Neural progenitor cell (in vitro differentiated cells): ENCODE data around the gene FGD2.

ENCODE experiments used
- EZH2 ChIP-seq: fragments of 200-600 bp; sonication (generic); IDR thresholded peaks from 2 replicates; pipeline ENCODE4 v1.6.1; 2017; ENCODE audit warnings: antibody characterized with exemption, mild to moderate bottlenecking, moderate library complexity
- EZH2phosphoT487 ChIP-seq: fragments of 200-600 bp; sonication (generic); IDR thresholded peaks from 2 replicates; pipeline ENCODE4 v1.6.1; 2017; ENCODE audit warnings: antibody characterized with exemption
- TF ChIP-seq, protein P1 (sequence below): fragments of 200-600 bp; sonication (generic); IDR thresholded peaks from 2 replicates; pipeline ENCODE4 v1.5.1; 2017; ENCODE audit warnings: antibody characterized with exemption, mild to moderate bottlenecking

DNA sequence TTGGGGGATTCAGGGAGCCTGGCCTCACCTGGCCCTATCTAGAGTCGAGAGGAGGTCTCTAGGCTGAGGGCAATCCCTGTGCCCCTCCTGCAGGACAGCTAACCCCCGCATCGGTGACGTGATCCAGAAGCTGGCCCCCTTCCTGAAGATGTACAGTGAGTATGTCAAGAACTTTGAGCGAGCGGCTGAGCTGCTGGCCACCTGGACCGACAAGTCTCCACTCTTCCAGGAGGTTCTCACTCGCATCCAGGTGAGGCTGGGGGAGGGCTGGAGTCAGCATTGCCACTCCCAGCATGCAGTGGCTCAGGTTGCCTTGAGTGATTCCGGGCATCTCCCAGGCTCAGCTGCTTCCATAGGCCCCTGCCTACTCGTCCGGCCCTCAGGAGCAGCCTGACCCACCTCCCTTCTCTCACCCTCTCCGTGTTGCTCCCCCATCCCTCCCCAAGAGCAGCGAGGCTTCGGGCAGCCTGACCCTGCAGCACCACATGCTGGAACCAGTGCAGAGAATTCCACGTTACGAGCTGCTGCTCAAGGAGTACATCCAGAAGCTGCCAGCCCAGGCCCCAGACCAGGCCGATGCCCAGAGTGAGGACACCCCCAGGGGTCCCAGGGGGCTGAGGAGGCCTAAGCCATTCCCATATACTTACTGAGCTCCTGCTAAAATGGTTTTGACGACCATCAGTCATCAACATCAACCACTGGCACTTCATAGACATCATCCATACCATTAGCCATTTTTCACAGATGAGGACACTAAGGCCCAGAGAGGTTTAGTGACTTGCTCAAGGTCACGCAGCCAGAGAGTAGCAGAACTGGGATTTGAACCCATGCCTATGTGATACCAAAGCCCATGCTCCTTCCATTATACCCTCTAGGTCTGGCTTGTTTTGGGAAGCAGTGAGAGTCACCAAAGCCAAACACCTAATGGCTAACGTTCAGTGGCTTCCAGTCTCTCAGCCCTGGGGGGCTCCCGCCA, 8.3 kb downstream of the FGD2 start:
- TF ChIP-seq, protein P1, sequence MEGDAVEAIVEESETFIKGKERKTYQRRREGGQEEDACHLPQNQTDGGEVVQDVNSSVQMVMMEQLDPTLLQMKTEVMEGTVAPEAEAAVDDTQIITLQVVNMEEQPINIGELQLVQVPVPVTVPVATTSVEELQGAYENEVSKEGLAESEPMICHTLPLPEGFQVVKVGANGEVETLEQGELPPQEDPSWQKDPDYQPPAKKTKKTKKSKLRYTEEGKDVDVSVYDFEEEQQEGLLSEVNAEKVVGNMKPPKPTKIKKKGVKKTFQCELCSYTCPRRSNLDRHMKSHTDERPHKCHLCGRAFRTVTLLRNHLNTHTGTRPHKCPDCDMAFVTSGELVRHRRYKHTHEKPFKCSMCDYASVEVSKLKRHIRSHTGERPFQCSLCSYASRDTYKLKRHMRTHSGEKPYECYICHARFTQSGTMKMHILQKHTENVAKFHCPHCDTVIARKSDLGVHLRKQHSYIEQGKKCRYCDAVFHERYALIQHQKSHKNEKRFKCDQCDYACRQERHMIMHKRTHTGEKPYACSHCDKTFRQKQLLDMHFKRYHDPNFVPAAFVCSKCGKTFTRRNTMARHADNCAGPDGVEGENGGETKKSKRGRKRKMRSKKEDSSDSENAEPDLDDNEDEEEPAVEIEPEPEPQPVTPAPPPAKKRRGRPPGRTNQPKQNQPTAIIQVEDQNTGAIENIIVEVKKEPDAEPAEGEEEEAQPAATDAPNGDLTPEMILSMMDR = no peak
- TF ChIP-seq EZH2phosphoT487 (no peak), EZH2 (no peak)
